ENCODE data around the gene GNAI2. TPM values are rescaled to one million over a fixed set of nuclear protein-coding genes. Genes with fewer than 3 reads are reported as not detected.

Gene GNAI2
- total RNA-seq, 1 donor from 2014 or later: 140 TPM

DNA sequence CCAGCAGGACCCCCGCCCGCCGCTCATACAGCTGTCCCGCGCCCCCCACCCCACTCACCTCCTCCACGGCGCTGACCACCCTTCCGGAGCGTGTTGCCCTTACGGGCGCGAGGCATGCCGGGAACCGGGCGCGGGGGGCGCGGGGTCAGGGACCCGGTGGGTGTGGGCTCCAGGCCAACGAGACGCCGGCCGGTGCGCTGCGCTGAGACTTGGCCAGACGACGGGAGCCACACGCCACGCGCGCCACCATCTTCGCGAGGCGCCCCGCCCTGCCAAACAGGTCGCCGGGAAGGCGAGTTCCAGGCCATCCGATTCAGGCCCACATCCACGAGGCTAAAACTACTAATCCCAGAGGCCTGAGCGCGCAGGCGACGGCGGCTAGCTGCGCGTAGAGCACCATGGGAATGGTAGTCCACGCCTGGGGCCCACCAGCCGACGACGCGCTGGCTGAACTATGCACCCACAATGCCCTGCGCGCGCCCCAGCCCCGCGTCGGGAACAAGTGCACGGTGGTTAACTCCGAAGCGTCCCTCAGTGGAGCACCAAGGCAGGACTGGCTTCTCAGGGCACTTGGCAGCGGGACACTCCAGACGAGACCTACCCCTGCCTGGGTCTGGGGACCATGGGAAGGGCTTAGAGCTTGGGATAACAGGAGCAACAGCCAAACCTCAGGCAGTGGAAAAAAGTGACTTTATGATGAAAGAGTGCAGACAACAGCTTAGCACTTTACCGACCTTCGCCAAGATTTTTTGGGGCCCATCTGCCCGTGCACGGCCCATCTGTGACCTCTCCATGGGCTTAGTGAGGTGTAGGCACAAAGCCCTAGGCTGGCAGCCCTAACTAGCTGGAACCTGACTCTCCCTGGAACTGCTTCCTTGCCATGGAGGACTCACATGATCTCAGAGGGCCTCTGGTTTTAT is 56.4 kb downstream of the GNAI2 start, which contains the start of gene IFRD2:
IFRD2 (minus strand) TSS at position 271 of the 920 bp plus-strand sequence; CDS start at position 116, 155 bp downstream.
- H3K27me3 Mint-ChIP-seq: no peaks in the 10 kb centered on the region

DNA sequence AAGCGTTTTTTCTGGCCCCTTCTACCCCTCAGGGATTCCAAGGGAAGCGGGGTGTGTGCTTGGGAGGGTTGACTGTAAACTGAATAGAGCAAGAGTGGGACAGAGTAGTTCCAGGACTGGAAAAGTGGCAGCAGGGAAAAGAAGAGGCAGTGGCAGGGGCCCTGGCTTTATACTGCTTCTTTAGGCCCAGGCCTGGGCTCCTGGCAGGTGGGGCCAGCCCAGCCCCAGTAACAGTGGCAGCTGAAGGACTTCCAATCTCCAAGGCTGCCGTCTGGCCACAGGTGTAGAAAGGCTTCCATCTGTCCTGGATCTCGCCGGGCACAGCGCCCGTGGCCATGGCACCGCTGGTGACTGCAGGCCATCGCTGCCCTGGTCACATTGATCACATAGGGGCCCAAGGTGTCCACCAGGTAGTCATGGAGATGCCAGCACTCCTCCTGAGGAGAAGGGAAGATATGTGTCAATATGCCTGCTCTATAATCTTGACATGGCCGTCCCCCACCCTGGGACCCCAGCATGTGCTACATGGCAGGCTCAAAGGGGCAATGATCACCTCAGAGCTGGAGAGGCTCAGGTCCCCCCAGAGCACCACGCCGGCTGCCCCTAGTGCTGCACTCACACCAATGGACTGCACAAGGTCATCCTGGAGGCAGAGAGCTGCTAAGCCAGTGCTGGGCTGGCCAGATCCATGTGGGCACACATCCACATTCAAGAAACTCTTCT is 57.2 kb downstream of the GNAI2 start:
- TF ChIP-seq, protein P1, sequence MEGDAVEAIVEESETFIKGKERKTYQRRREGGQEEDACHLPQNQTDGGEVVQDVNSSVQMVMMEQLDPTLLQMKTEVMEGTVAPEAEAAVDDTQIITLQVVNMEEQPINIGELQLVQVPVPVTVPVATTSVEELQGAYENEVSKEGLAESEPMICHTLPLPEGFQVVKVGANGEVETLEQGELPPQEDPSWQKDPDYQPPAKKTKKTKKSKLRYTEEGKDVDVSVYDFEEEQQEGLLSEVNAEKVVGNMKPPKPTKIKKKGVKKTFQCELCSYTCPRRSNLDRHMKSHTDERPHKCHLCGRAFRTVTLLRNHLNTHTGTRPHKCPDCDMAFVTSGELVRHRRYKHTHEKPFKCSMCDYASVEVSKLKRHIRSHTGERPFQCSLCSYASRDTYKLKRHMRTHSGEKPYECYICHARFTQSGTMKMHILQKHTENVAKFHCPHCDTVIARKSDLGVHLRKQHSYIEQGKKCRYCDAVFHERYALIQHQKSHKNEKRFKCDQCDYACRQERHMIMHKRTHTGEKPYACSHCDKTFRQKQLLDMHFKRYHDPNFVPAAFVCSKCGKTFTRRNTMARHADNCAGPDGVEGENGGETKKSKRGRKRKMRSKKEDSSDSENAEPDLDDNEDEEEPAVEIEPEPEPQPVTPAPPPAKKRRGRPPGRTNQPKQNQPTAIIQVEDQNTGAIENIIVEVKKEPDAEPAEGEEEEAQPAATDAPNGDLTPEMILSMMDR (conservative IDR thresholded peaks at IDR 0.05): no peak
- no peaks in the 10 kb centered on the region for H3K27me3 Mint-ChIP-seq
- peak overlapping the region; percentile 91 for H3K4me3 Mint-ChIP-seq
- H3K27ac Mint-ChIP-seq: peak overlapping the region; percentile 99
- no peaks in the 10 kb centered on the region for H3K9me3 Mint-ChIP-seq
- H3K4me1 Mint-ChIP-seq (ENCODE audit: unreplicated experiment): peaks cover 13% of the 10 kb centered on the region
- no peak for DNase-seq (ENCODE audit: extremely low spot score, unreplicated experiment)
- no peaks in the 10 kb centered on the region for H3K36me3 Mint-ChIP-seq

More for the DNA sequence above, 56.4 kb downstream of the GNAI2 start, which contains the start of gene IFRD2:
- H3K27ac Mint-ChIP-seq: peak within 1 kb of the TSS; percentile 99
- H3K4me1 Mint-ChIP-seq (ENCODE audit: unreplicated experiment): peaks cover 13% of the 10 kb centered on the region
- DNase-seq (ENCODE audit: extremely low spot score, unreplicated experiment): peak; percentile 95
- H3K36me3 Mint-ChIP-seq: no peaks in the 10 kb centered on the region
- TF ChIP-seq, protein P1 (conservative IDR thresholded peaks at IDR 0.05): no peak
- H3K4me3 Mint-ChIP-seq: peak within 1 kb of the TSS; percentile 91
- H3K9me3 Mint-ChIP-seq: no peaks in the 10 kb centered on the region

- H3K9me3 Mint-ChIP-seq: no peaks in the 10 kb centered on the region
- peaks cover 15% of the 10 kb centered on the region for H3K4me1 Mint-ChIP-seq (ENCODE audit: unreplicated experiment)
- H3K36me3 Mint-ChIP-seq: no peaks in the 10 kb centered on the region
- TF ChIP-seq, protein P1 (conservative IDR thresholded peaks at IDR 0.05): no peak
- H3K27me3 Mint-ChIP-seq: no peaks in the 10 kb centered on the region
- H3K27ac Mint-ChIP-seq: peak overlapping the region; percentile 46
- no peak for DNase-seq (ENCODE audit: extremely low spot score, unreplicated experiment)
- H3K4me3 Mint-ChIP-seq: no peak overlapping the region
Measured at GRCh38 chr3:50294089-50294488, 58.1 kb downstream of the GNAI2 start.

DNA sequence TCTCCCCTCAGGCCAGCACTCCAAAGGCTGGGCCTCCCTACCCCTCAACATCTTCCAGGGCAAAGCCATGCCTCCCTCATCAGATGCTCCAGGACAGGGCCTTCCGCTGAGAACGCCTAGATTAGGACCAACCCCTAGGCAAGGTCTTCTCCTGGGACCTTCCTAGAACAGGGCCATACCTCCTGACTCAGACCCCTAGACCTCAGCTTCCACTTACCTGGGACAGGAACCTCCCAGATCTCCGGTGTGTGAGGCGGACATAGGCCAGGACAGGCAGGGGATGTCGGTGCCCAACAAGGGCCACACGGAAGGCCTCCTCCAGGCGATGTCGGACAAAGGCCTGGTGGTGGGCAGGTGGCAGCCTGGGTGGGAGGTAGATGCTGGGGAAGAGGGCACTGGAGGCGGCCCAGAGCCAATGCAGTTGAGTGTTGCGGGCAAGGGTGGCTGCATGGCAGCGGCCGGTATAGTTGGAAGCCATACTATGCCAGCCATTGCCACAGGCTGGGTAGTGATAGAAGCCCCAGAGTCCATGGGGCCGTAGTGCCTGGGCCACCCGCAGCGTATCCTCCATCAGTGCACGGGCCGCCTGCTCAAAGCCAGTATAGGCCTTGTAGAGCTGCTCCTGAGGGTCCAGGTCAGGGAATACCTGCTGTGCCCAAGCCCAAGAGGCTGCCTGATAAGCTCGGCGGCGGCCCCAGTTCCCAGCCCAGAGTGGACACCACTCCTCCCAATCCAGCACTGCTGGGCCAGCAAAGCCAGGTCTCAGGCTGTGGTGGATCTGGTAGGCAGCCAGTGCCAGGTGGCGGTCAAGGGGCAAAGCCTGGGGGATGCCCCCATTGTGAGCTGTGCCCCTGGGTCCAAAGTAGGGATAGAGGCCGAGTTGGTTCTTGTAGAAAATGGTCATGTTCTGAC is 58.7 kb downstream of the GNAI2 start:
- TF ChIP-seq, protein P1 (conservative IDR thresholded peaks at IDR 0.05): no peak
- H3K9me3 Mint-ChIP-seq: no peaks in the 10 kb centered on the region
- no peak overlapping the region for H3K4me3 Mint-ChIP-seq
- peaks cover 18% of the 10 kb centered on the region for H3K4me1 Mint-ChIP-seq (ENCODE audit: unreplicated experiment)
- no peak for DNase-seq (ENCODE audit: extremely low spot score, unreplicated experiment)
- H3K27ac Mint-ChIP-seq: peak overlapping the region; percentile 23
- H3K27me3 Mint-ChIP-seq: no peaks in the 10 kb centered on the region
- H3K36me3 Mint-ChIP-seq: no peaks in the 10 kb centered on the region
